ENCODE data around the gene KLF15.

GRCh38 chr3:126377211-126377610, 20.0 kb upstream of the KLF15 start:
- TF ChIP-seq CTCF (IDR thresholded peaks at IDR 0.05; ENCODE audit: low read depth, low read length, poor library complexity, severe bottlenecking) (no peak), EZH2phosphoT487 (IDR thresholded peaks at IDR 0.05; ENCODE audit: borderline replicate concordance, low read length) (no peak)
